IMR-90 (cell line): ENCODE measurements around the gene IFRD1. TPM values are rescaled to one million over a fixed set of nuclear protein-coding genes. Genes with fewer than 3 reads are reported as not detected.

Experiments
- ATAC-seq: fragments of 200-7000 bp; cut with Tn5 transposase; 2 replicates; pipeline ENCODE4 v1.9.1; 2020; ENCODE audit warnings: low read depth, mild to moderate bottlenecking, moderate library complexity
- BruUV-seq: library from RNA; stranded (reverse); fragments of 400-500 nt; replicated peaks from 2 replicates; lab custom pipeline; 2021; lab: Mats Ljungman, UMichigan
- CTCF ChIA-PET: fragments of 300-600 bp; formaldehyde crosslinking; extraction: SDS; loops from one replicate; lab custom pipeline; 2021; ENCODE audit warnings: antibody characterized with exemption; lab: Yijun Ruan, JAX
- POLR2A ChIA-PET: fragments of 300-600 bp; sonication (Branson Sonifier 250); formaldehyde crosslinking; loops from one replicate; lab custom pipeline; 2022; ENCODE audit warnings: antibody characterized with exemption; ENCODE audit not compliant: unreplicated experiment; lab: Charles Lee
- DNase-seq: peaks from one replicate; pipeline ENCODE4 v3.0.0; 2013
- H2AFZ ChIP-seq: replicated peaks from 2 replicates; pipeline ENCODE3; 2013; ENCODE audit warnings: low read length, mild to moderate bottlenecking; ENCODE audit not compliant: poor library complexity
- H2AK5ac ChIP-seq: 2 replicates; pipeline ENCODE4 v1.6.1; 2013; ENCODE audit warnings: low read depth, low read length, inconsistent platforms
- H2AK9ac ChIP-seq: replicated peaks from 2 replicates; pipeline ENCODE3; 2013; ENCODE audit warnings: mild to moderate bottlenecking, low read depth, low read length, moderate library complexity; ENCODE audit not compliant: poor library complexity
- H2BK120ac ChIP-seq: 2 replicates; pipeline ENCODE4 v1.6.1; 2013; ENCODE audit warnings: low read depth, low read length, inconsistent platforms
- H2BK15ac ChIP-seq: 3 replicates; pipeline ENCODE4 v1.6.1; 2013; ENCODE audit warnings: low read depth, low read length, inconsistent platforms
- H2BK20ac ChIP-seq: 2 replicates; pipeline ENCODE4 v1.6.1; 2013; ENCODE audit warnings: low read depth, mild to moderate bottlenecking, inconsistent platforms, low read length, moderate library complexity
- H2BK5ac ChIP-seq: 2 replicates; pipeline ENCODE4 v1.6.1; 2013; ENCODE audit warnings: mild to moderate bottlenecking, low read depth, low read length, inconsistent platforms; ENCODE audit not compliant: poor library complexity, severe bottlenecking
- H3K14ac ChIP-seq: replicated peaks from 2 replicates; pipeline ENCODE4 v1.6.1; 2013; ENCODE audit warnings: low read depth, low read length, inconsistent platforms
- H3K18ac ChIP-seq: 2 replicates; pipeline ENCODE4 v1.6.1; 2013; ENCODE audit warnings: low read depth, low read length, control low read depth
- H3K23ac ChIP-seq: 2 replicates; pipeline ENCODE4 v1.6.1; 2013; ENCODE audit warnings: low read depth, low read length, inconsistent platforms
- H3K27ac ChIP-seq: 2 replicates; pipeline ENCODE4 v1.5.1; 2013; ENCODE audit warnings: mild to moderate bottlenecking, control low read depth, low read length; ENCODE audit not compliant: insufficient read depth
- H3K27me3 ChIP-seq: 2 replicates; pipeline ENCODE4 v1.6.1; 2013; ENCODE audit warnings: low read length; ENCODE audit not compliant: control insufficient read depth, insufficient read depth
- H3K36me3 ChIP-seq: 2 replicates; pipeline ENCODE4 v1.6.1; 2013; ENCODE audit warnings: low read length, mixed read lengths; ENCODE audit not compliant: control insufficient read depth, insufficient read depth
- H3K4ac ChIP-seq: 2 replicates; pipeline ENCODE4 v1.6.1; 2013; ENCODE audit warnings: low read depth, low read length, inconsistent platforms
- H3K4me1 ChIP-seq: 2 replicates; pipeline ENCODE4 v1.6.1; 2013; ENCODE audit warnings: low read length, mixed read lengths; ENCODE audit not compliant: control insufficient read depth, insufficient read depth
- H3K4me2 ChIP-seq: 2 replicates; pipeline ENCODE4 v1.6.1; 2013; ENCODE audit warnings: low read depth, mild to moderate bottlenecking, control low read depth, low read length, moderate library complexity
- H3K4me3 ChIP-seq: 2 replicates; pipeline ENCODE4 v1.5.1; 2013; ENCODE audit warnings: low read depth, mild to moderate bottlenecking, control low read depth, low read length, moderate library complexity; ENCODE audit not compliant: insufficient read depth
- H3K56ac ChIP-seq: 2 replicates; pipeline ENCODE4 v1.6.1; 2013; ENCODE audit warnings: low read length, inconsistent platforms; ENCODE audit not compliant: insufficient read depth; ENCODE audit errors: extremely low read depth
- H3K79me1 ChIP-seq, 2 experiments: 2 replicates each; pipeline ENCODE4 v1.6.1; 2013; ENCODE audit warnings: low read length in 2 of 2, inconsistent platforms in 1 of 2, low read depth in 1 of 2
- H3K9ac ChIP-seq: 2 replicates; pipeline ENCODE4 v1.6.1; 2013; ENCODE audit warnings: low read depth, low read length, control low read depth
- H3K9me1 ChIP-seq: 2 replicates; pipeline ENCODE4 v1.6.1; 2013; ENCODE audit warnings: low read length, inconsistent platforms; ENCODE audit not compliant: insufficient read depth
- H3K9me3 ChIP-seq: 2 replicates; pipeline ENCODE4 v1.6.1; 2013; ENCODE audit warnings: low read length; ENCODE audit not compliant: control insufficient read depth, insufficient read depth
- H4K20me1 ChIP-seq: 2 replicates; pipeline ENCODE4 v1.6.1; 2013; ENCODE audit warnings: low read length, inconsistent platforms; ENCODE audit not compliant: insufficient read depth
- H4K5ac ChIP-seq: 2 replicates; pipeline ENCODE4 v1.6.1; 2013; ENCODE audit warnings: mild to moderate bottlenecking, low read depth, low read length, control low read depth
- H4K8ac ChIP-seq, 2 experiments: 2 replicates each; pipeline ENCODE4 v1.6.1; 2013; ENCODE audit warnings: low read depth in 2 of 2, low read length in 2 of 2, control low read depth in 1 of 2, inconsistent platforms in 1 of 2
- H4K91ac ChIP-seq: 2 replicates; pipeline ENCODE4 v1.6.1; 2013; ENCODE audit warnings: low read depth, low read length, inconsistent platforms; ENCODE audit not compliant: insufficient read depth
- BHLHE40 ChIP-seq: fragments of 150-350 bp; IDR thresholded peaks from 2 replicates; pipeline ENCODE4 v1.6.1; 2016; ENCODE audit warnings: mild to moderate bottlenecking, low read depth, low read length
- CEBPB ChIP-seq: IDR thresholded peaks from 2 replicates; pipeline ENCODE4 v1.6.1; 2012; ENCODE audit warnings: low read depth, low read length, improper control_type of control experiment
- CHD1 ChIP-seq: IDR thresholded peaks from 2 replicates; pipeline ENCODE4 v1.6.1; 2012; ENCODE audit warnings: low read depth, low read length, improper control_type of control experiment
- POLR2A ChIP-seq: IDR thresholded peaks from 2 replicates; pipeline ENCODE4 v1.6.1; 2012; ENCODE audit warnings: mild to moderate bottlenecking, low read depth, low read length
- dilution Hi-C: fragments of 300-500 bp; cut with HindIII; formaldehyde crosslinking; loops from one replicate; pipeline ENCODE4 v1.14.3; 2018; ENCODE audit warnings: low sequenced_read_pairs; ENCODE audit not compliant: unreplicated experiment
- in situ Hi-C: fragments of 300-500 bp; cut with MboI; formaldehyde crosslinking; loops from 3 replicates; pipeline ENCODE4 v1.14.3; 2019; ENCODE audit warnings: low sequenced_read_pairs, inconsistent platforms, mixed read lengths
- intact Hi-C: fragments of 100-400 bp; cut with micrococcal nuclease; formaldehyde crosslinking; loops from 2 replicates; pipeline ENCODE4 v1.10.0; 2022
- polyA plus RNA-seq, 3 experiments: library from polyadenylated mRNA; depleted of rRNA; stranded (reverse); fragments of >200 nt; gene quantifications; 2 replicates each; pipeline ENCODE4 v1.2.3, GENCODE V29; 2012; ENCODE audit warnings: low replicate concordance in 1 of 3
- total RNA-seq: library from RNA; depleted of rRNA; stranded (reverse); fragments of >200 nt; gene quantifications from 2 replicates; pipeline ENCODE4 v1.2.3, GENCODE V29; 2012

Gene IFRD1
- total and polyA plus RNA-seq, 2 of the 4 experiments (the other 2 are of a cell fraction): 18.3 to 25.3 TPM

DNA sequence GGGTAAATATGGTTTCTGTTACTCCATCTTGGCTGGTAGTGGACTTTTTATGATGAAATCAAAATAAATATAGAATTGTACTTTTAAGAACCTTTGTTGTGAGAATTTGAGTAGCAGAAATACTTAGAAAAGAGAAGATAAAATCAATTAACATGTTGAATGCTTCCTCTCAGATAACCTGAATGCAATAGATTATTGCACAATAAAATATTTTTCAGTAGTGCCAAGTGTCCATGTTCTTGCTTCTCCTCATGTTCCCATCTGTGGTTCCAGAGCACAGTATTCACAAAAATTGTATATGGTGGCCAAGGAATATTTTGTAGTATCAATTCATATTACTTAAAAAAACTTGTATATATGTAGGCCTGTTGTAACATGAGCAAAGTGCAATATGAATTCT lies 45.9 kb upstream of the IFRD1 start:
- Histone ChIP-seq H2BK15ac (no peak overlapping the region), H3K4me1 (no peaks in the 10 kb centered on the region; the same call in 1 of the 2 replicates), H3K4ac (no peak overlapping the region), H3K27ac (no peak overlapping the region), H3K9me1 (peaks cover 2% of the 10 kb centered on the region; the same call in 1 of the 2 replicates), H2AK5ac (no peak overlapping the region), H4K20me1 (no peaks in the 10 kb centered on the region), H3K9me3 (no peaks in the 10 kb centered on the region), H3K56ac (no peak overlapping the region), H3K79me1 (no peaks in the 10 kb centered on the region), H3K36me3 (no peaks in the 10 kb centered on the region), H3K9ac (no peak overlapping the region), H4K8ac (no peak overlapping the region), H2AK9ac (no peak overlapping the region), H3K14ac (no peak overlapping the region), H2BK20ac (no peak overlapping the region), H3K27me3 (peaks cover 1% of the 10 kb centered on the region; the same call in 1 of the 2 replicates), H2AFZ (no peak overlapping the region), H2BK5ac (no peak overlapping the region), H4K5ac (no peak overlapping the region), H3K18ac (no peak overlapping the region), H3K4me3 (no peak overlapping the region), H3K4me2 (no peak overlapping the region), H3K23ac (no peak overlapping the region), H2BK120ac (no peak overlapping the region), H4K91ac (no peak overlapping the region)
- TF ChIP-seq CEBPB (peak; percentile 63), CHD1 (no peak), POLR2A (no peak), BHLHE40 (no peak)
- POLR2A ChIA-PET: no interaction called here
- DNase-seq (no peak), ATAC-seq (no peak)
- BruUV-seq: no TSS peak
- CTCF ChIA-PET: no interaction called here
- dilution Hi-C loops (no loop called here), intact Hi-C loops (no loop called here), in situ Hi-C loops (no loop called here)
